Suprapubic skin (tissue), 3 donors: ENCODE data around the gene NCAPH2.

Experiments
- POLR2A ChIP-seq, 2 donors: fragments of 450-650 bp; IDR thresholded peaks; one replicate each; pipeline ENCODE4 v1.6.1; 2017; ENCODE audit warnings: antibody characterized with exemption in 2 of 2, mild to moderate bottlenecking in 2 of 2, moderate library complexity in 2 of 2
- TF ChIP-seq, protein P1 (sequence below), 2 donors: fragments of 200-600 bp in 1 of 2; fragments of 450-650 bp in 1 of 2; sonication (generic) in 1 of 2; IDR thresholded peaks; one replicate each; pipeline ENCODE4 v1.5.1; 2016 to 2019; ENCODE audit warnings: antibody characterized with exemption in 2 of 2, mild to moderate bottlenecking in 1 of 2, moderate library complexity in 1 of 2

DNA sequence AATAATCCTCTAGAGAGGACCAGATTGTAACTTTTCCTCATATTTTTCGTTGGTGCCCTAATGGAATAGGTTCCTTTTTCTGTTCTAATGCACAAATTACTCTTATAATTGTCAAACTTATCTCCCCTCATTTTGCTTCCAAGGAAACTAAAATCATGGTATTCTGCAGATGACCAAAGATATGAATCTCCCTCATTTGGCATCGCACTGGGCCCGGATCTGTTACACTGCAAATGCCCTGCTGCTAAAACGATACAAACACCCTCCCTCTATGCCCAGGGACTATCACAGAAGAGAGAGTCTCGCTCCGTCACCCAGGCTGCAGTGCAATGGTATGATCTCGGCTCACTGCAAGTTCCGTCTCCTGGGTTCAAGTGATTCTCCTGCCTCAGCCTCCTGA, 45.3 kb downstream of the NCAPH2 start:
- TF ChIP-seq POLR2A (IDR thresholded peaks at IDR 0.05): no peak
- TF ChIP-seq, protein P1, sequence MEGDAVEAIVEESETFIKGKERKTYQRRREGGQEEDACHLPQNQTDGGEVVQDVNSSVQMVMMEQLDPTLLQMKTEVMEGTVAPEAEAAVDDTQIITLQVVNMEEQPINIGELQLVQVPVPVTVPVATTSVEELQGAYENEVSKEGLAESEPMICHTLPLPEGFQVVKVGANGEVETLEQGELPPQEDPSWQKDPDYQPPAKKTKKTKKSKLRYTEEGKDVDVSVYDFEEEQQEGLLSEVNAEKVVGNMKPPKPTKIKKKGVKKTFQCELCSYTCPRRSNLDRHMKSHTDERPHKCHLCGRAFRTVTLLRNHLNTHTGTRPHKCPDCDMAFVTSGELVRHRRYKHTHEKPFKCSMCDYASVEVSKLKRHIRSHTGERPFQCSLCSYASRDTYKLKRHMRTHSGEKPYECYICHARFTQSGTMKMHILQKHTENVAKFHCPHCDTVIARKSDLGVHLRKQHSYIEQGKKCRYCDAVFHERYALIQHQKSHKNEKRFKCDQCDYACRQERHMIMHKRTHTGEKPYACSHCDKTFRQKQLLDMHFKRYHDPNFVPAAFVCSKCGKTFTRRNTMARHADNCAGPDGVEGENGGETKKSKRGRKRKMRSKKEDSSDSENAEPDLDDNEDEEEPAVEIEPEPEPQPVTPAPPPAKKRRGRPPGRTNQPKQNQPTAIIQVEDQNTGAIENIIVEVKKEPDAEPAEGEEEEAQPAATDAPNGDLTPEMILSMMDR (IDR thresholded peaks at IDR 0.05): no peak
